Stimulated activated CD4-positive, alpha-beta T cell treated with anti-CD3 and anti-CD28 coated beads, Interleukin-12 subunit alpha, Interleukin-12 subunit beta, amount 100 ng/mL, for 4 hours (primary cell): ENCODE data around the gene L3MBTL3.

ENCODE experiments used
- DNase-seq: peaks from one replicate; pipeline ENCODE4 v3.0.0-alpha.2; 2020

The L3MBTL3 gene

GRCh38 chr6:130027948-130028347, 9.6 kb downstream of the L3MBTL3 start:
- DNase-seq = no peak

- no peak for DNase-seq
Measured at GRCh38 chr6:130029163-130029562, 10.8 kb downstream of the L3MBTL3 start.

GRCh38 chr6:130032758-130033340, 14.5 kb downstream of the L3MBTL3 start:
- DNase-seq = no peak

- no peak for DNase-seq
Measured at GRCh38 chr6:130033949-130034348, 15.6 kb downstream of the L3MBTL3 start.

- DNase-seq = peak; percentile 10
Measured at GRCh38 chr6:130034378-130035146, 16.2 kb downstream of the L3MBTL3 start.

DNA sequence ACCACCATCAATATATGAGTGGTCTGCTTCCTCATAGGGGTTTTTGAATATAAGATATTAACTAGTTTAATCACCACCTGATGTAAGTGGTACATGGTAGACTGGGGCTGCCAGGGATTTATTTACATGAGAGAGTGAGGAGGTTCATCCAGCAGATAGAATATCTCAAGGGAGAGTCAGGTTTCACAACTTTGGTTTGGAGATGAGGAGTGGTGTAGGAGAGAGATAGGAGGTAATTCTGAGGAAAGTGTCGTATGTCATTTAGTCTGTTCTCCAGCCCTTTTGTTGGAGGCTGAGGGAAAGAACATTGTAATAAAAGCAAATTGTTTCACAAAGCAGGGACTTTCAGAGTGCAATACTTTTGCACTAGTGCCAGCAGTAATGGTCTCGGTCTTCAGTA, 16.8 kb downstream of the L3MBTL3 start:
- DNase-seq = no peak

DNA sequence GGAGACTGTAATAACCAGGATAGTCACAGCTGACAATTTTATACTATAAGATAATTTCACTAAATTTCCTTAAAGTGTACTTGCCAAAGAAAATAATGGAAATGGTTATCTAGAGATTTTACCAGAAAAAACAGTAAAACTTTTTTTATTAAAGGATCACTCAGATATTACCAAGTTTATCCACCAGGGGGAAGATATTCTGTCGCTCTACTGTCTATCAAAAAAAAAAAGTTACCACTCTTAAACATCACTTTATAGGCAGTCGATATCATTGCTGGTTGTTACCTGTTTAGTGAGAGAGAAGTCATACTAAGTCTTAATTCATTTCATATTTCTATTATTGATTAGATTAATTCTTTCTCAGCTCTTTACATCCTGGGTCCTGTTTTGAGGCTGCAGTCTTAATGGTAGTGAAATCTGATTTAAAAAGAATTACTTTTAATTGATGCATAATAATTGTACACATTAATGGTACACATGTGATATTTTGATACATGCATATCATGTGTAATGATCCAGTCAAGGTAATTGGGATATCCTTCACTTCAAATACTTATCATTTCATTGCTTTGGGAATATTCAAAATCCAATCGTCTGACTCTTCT, 18.9 kb downstream of the L3MBTL3 start:
- DNase-seq = no peak

- DNase-seq = no peak
Measured at GRCh38 chr6:130041594-130041993, 23.2 kb downstream of the L3MBTL3 start.

DNA sequence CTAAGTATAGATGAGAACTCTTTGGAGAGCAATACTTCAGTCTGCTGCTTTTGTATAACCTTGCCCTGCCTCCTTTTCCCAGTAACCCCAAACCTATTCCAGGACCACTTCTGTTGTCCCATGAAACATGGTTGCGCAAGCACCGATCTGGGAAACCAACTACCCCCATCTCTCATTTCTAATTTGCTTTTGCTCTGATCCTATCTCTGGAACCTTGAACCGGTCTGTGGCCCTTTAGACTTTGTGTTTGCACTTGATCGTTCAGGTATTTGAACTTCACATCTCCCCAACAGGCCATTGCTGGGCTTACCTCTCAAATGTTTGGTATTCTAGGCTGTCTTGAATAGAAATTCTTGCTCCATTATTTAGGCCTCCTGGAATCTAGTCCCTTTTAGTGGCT, 25.0 kb downstream of the L3MBTL3 start:
- no peak for DNase-seq

- no peak for DNase-seq
Measured at GRCh38 chr6:130045622-130046021, 27.2 kb downstream of the L3MBTL3 start.

DNA sequence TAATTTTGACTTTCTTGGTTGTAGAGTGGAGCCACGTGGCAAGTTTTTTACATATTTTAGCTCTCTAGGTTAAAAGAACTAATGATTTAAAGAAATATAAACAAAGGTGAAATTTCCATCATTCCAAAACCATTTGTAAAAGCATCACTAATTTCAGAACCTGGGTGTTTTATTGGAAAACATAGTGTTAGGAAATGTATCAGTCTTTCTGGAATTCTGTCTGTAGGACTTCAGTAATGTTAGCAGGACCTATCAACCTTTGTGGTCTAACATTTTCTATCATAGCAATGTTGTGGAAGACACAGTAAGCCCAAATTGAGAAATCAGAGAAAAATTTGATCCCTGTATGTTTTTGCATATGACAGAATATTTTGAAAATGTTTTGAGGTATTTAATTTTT, 28.3 kb downstream of the L3MBTL3 start:
- DNase-seq = no peak

DNA sequence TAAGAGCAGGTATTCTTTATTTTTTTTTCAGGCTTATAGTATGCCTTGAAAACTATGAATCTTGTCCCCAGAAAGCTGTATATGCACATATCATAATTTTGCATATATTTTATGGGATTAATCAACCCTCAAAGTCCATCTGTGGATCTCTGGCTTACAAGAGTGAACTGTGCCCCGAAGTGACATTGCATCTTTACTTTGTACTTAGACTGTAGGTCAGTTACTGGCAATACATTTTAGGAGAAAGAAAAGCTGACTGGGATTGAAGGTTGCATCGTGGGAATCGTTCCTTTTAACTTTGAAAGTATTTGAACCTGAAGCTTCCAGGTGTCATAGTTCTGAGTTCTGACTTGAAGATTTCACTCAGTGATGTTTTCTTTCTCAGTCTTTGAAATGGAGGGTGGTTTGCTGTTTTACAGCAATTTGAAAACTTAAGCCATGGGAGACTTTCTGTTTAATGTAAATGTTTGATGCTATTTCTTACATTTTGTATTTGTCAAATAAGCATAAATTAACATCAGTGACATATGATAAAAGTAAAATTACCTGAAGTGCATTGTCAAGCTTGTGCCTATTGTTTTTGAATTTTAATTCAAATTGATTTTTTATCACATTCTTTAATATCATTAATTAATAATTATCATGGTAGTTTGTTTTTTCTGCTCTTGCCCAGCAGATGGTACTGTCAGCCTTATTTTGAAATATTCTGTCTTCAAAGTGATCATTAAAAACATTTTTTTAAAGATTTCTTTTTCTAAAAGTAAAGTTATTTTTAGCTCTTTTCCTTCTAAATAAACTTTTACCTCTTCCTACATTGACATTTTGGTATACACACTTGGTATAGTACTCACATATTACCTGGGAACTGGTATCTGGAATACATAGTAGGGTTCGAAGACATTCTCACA, 29.0 kb downstream of the L3MBTL3 start:
- DNase-seq = no peak

DNA sequence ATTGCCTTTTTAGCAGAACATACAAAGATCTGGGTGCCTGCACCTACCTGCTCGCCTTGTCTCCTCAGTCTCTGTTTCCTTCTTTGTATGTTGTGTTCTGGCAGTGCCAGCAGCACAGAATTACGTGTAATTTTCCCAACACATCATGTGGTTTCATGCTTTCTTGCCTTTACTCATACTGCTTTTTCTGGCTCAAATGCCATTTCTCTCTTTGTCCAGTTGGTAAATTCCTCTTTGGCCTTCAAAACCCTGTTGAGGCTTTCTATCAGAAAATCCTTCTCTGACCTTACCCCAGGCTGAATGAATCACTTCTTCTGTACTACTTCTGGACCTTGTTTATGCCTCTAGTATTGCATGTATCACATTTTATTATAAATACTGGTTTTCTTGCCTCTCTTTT, 31.8 kb downstream of the L3MBTL3 start:
- DNase-seq = no peak

GRCh38 chr6:130054725-130055124, 36.3 kb downstream of the L3MBTL3 start:
- DNase-seq = no peak

GRCh38 chr6:130055271-130055670, 36.9 kb downstream of the L3MBTL3 start:
- DNase-seq = no peak

GRCh38 chr6:130057495-130057894, 39.1 kb downstream of the L3MBTL3 start:
- DNase-seq = no peak

- no peak for DNase-seq
Measured at GRCh38 chr6:130063806-130064205, 45.4 kb downstream of the L3MBTL3 start.

DNA sequence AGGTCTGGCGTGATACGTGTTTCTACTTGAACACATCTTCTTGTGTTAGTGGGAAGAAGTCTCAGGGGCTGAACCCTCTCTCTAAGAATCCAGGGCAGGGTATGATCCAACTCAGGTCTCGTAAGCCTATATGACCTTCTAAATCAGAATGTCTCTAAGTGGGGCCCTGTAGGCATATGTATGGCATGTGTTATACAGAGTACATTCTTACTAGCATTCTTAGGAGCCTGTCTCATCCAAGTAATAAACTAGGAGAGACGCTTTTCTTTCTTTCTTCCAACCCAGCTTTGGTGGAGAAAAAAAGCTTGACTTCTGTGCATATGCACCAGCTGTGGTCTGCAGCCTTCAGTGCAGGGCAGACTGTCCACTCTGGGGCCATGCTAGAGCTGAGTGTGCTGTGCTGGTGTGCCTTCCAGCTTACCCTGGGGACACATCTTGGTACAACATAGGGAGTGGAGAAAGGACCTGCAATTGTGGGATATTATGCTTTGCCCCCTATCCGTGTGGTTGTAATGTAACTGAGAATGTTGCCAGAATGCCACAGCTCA, 47.3 kb downstream of the L3MBTL3 start:
- DNase-seq = no peak

DNA sequence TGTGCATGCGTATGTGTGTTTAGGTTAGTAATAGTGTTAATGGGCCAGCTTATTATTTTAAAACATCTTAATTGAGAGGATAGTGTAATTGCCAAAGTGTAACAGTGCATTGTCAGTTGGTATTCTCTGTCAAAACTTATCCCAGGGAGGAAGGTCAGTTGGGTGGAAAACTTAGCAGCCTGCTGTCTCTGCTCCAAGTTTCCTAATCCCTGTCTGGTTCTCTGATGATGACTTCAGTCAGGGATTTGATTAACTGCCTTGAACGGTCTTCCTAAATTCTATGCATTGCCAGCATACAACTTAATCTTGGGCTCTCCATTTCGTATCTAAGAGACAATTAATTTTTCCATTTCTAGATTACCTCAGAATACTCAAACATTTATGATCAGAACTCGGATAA, 51.1 kb downstream of the L3MBTL3 start:
- DNase-seq = no peak

GRCh38 chr6:130070326-130070725, 51.9 kb downstream of the L3MBTL3 start:
- DNase-seq = no peak

DNA sequence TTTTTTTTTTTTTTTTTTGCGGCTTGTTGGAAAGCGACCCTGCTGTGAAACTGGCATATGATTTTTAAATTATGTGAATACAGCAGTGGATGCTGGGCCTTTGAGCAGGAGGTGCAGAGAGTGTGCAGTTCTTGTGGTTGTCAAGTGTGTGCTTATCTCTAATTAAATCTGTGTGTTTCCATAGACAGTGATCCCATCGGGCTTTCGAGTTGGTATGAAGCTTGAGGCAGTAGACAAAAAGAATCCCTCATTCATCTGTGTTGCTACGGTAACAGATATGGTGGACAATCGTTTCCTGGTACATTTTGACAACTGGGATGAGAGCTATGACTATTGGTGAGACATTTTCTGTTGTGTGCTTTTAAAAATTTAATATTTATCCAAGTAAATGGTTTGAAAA, 52.4 kb downstream of the L3MBTL3 start:
- no peak for DNase-seq

DNA sequence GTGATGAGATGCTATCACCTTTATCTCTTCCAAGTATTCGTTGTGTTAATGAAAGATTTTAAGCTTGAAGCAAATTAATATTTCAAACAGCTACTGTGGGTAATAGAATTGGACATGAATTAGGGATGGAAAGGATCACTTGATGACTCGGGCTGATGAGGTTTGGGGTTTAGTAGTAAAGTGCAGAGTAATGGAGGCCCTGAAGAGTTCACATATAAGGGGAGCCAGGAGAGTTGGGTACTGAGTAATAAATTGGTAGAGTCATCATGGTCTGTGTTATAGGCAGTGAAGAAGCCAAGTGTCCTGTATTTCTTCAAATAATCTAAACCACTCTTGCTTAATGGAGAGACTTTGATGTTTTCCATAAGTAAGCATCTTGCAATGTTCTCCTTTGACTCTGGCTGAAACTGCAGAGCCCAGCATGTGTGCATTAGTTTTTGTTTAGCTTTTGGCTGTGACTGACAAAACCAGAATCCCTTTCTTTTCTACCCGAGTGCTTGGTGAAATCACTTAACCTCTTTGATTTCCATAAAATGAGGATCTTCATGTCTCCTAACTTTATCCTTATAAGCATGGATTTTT, 57.6 kb downstream of the L3MBTL3 start:
- no peak for DNase-seq

DNA sequence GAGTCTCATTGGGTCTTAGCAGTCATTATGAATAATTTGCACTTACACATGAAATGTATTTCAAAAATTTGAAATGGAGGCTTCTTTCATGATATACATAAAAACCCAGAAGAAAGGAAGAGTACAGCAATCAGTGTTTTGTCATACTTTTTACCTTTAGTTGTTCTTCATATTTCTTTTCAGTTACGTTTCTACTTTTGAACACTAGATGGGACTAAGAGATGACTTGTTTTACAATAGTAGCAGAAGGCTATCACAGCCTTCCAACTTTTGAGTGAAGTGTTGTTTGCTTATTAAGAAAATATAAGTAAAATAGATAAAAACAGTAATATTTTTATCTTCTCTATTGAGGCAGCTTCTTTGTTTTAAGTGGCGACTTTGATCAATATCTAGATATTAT, 58.1 kb downstream of the L3MBTL3 start:
- DNase-seq = no peak
